ENCODE data around the gene TSKU. TPM values are rescaled to one million over a fixed set of nuclear protein-coding genes. Genes with fewer than 3 reads are reported as not detected.

TSKU gene
- total and polyA plus RNA-seq, 9 of the 15 experiments (the other 6 are each of a cell fraction or from before 2014, with no cell fraction given), result 0.60 to 11.9 (median 8.4) TPM

- no peak for TF ChIP-seq CREB3L1 (IDR thresholded peaks at IDR 0.05; ENCODE audit: borderline replicate concordance, low read depth)
- TF ChIP-seq ZNF764 (CRISPR knock-in tag; IDR thresholded peaks at IDR 0.05; ENCODE audit: low read depth), result no peak
- no peak for TF ChIP-seq ESRRA (IDR thresholded peaks at IDR 0.05; ENCODE audit: borderline replicate concordance, low read depth)
- no peak for TF ChIP-seq MAX (CRISPR knock-in tag; IDR thresholded peaks at IDR 0.05)
- no peak for TF ChIP-seq NR2C2 (CRISPR knock-in tag; IDR thresholded peaks at IDR 0.05)
- peak; percentile 22; the same call in 1 of the 2 replicates for TF ChIP-seq NR2C2 (tag; IDR thresholded peaks at IDR 0.05)
- TF ChIP-seq CBFA2T3 (IDR thresholded peaks at IDR 0.05), result peak; percentile 68
- peak; percentile 54 for TF ChIP-seq ZNF175 (CRISPR knock-in tag; IDR thresholded peaks at IDR 0.05; ENCODE audit: low read depth)
- peak; percentile 25; the same call in 1 of the 2 replicates for TF ChIP-seq EP400 (IDR thresholded peaks at IDR 0.05)
- TF ChIP-seq KHSRP (IDR thresholded peaks at IDR 0.05), result no peak
- no peak for TF ChIP-seq COPS2 (conservative IDR thresholded peaks at IDR 0.05)
- TF ChIP-seq MCM5 (IDR thresholded peaks at IDR 0.05; ENCODE audit: low read depth), result no peak
- no peak for TF ChIP-seq TCFL5 (CRISPR knock-in tag; conservative IDR thresholded peaks at IDR 0.05)
- no peak for TF ChIP-seq YY1 (IDR thresholded peaks at IDR 0.05; ENCODE audit: borderline replicate concordance in 1 of 3, control insufficient read depth in 1 of 3, extremely low read depth in 1 of 3, insufficient read depth in 3 of 3, insufficient read length in 1 of 3, insufficient replicate concordance in 2 of 3, low read depth in 1 of 3, low read length in 2 of 3)
- 0 out of 2 replicates have a peak, but pooled peaks have one; percentile 35 for TF ChIP-seq LEF1 (IDR thresholded peaks at IDR 0.05)
- no peak for TF ChIP-seq ZBTB43 (CRISPR knock-in tag; IDR thresholded peaks at IDR 0.05)
- TF ChIP-seq C11orf30 (IDR thresholded peaks at IDR 0.05; ENCODE audit: low read depth), result peak; percentile 95
- TF ChIP-seq GABPA (tag; conservative IDR thresholded peaks at IDR 0.05; ENCODE audit: low read depth), result peak; percentile 73
- TF ChIP-seq ZFX (CRISPR knock-in tag; IDR thresholded peaks at IDR 0.05), result peak; percentile 32; the same call in 1 of the 2 replicates
- no peak for TF ChIP-seq POLR2B (IDR thresholded peaks at IDR 0.05; ENCODE audit: low read depth, partially characterized antibody)
- TF ChIP-seq HCFC1 (IDR thresholded peaks at IDR 0.05; ENCODE audit: low read depth, low read length), result no peak
- TF ChIP-seq ZNF766 (CRISPR knock-in tag; conservative IDR thresholded peaks at IDR 0.05), result peak; percentile 70; the same call in 1 of the 2 replicates
- no peak for TF ChIP-seq RBM15 (IDR thresholded peaks at IDR 0.05; ENCODE audit: insufficient read depth, low read length)
- TF ChIP-seq ZNF780A (CRISPR knock-in tag; IDR thresholded peaks at IDR 0.05), result no peak
These were observed 42.7 kb downstream of the TSKU start (continued) for GRCh38 chr11:76825726-76826396.

Data from K562 (cell line).